Psoas muscle (tissue), 8 donors: Measurements from ENCODE around the gene DGCR2. TPM values are rescaled to one million over a fixed set of nuclear protein-coding genes. Genes with fewer than 3 reads are reported as not detected.
"Not testable (repeated sequence)": the region's sequence is repeated elsewhere in the genome, so short reads cannot be mapped to it uniquely, and the experiment has no call there.

Source experiments
- ATAC-seq, 4 donors: fragments of 200-7000 bp; cut with Tn5 transposase; one replicate each; pipeline ENCODE4 v1.9.1; 2020; ENCODE audit warnings: moderate library complexity in 3 of 4, mild to moderate bottlenecking in 2 of 4
- DNase-seq, 2 donors: peaks; one replicate each; pipeline ENCODE4 v3.0.0-alpha.2; 2020
- H3K27ac ChIP-seq: fragments of 200-600 bp; one replicate; pipeline ENCODE4 v1.8.0; 2022
- H3K27me3 ChIP-seq, 3 donors: fragments of 200-600 bp in 1 of 3; one replicate each; pipeline versions ENCODE4 v1.6.1 to v1.8.0; 2013 to 2022; ENCODE audit warnings: low read length in 2 of 3, mild to moderate bottlenecking in 2 of 3, moderate library complexity in 1 of 3; ENCODE audit not compliant: insufficient read depth in 3 of 3
- H3K36me3 ChIP-seq, 2 donors: fragments of 200-600 bp in 1 of 2; one replicate each; pipeline versions ENCODE4 v1.6.1 to v1.8.0; 2013 to 2022; ENCODE audit warnings: low read depth in 1 of 2, mild to moderate bottlenecking in 1 of 2, moderate library complexity in 1 of 2; ENCODE audit not compliant: insufficient read depth in 1 of 2
- H3K4me1 ChIP-seq: fragments of 200-600 bp; one replicate; pipeline ENCODE4 v1.8.0; 2022
- H3K4me3 ChIP-seq: fragments of 200-600 bp; one replicate; pipeline ENCODE4 v1.8.0; 2022; ENCODE audit warnings: mild to moderate bottlenecking
- H3K9me3 ChIP-seq: fragments of 200-600 bp; one replicate; pipeline ENCODE4 v1.8.0; 2022
- CTCF ChIP-seq: fragments of 200-600 bp; IDR thresholded peaks from one replicate; pipeline ENCODE4 v1.8.0; 2022; ENCODE audit warnings: antibody characterized with exemption
- WGBS, 3 donors: extraction: QIAGEN DNeasy Blood & Tissue Kit; methylation state at CpG; one replicate each; pipeline versions ENCODE4 v1.1.6 to v1.1.7; 2013; 5-methylcytosine and 5-hydroxymethylcytosine counted together
- intact Hi-C, 2 donors: fragments of 100-400 bp; cut with DNase I; formaldehyde crosslinking; loops; one replicate each; pipeline versions ENCODE4 v1.11.0 to v1.14.2; 2022
- polyA plus RNA-seq, 3 donors: library from polyadenylated mRNA; stranded (reverse); fragments of 200-250 nt; gene quantifications; one replicate each; pipeline ENCODE4 v1.2.3, GENCODE V29; 2013
- total RNA-seq, 4 donors: library from RNA; stranded (reverse); fragmentation: NEBNext Ultra II Directional in 2 of 4; extraction: Animal tissue kit (Norgen Biotek cat#: 25700) in 2 of 4; gene quantifications; one replicate each; pipeline versions ENCODE4 v1.2.1 to v1.2.4, GENCODE V29; 2021 to 2023
- donor health status: healthy with polysubstance abuse.
- donor health status: DM: no; HTN: no; CAD: no; lungs with moderate emphysema.
- donor health status: Bipolar disorder and iron deficiency.
- donor health status: healthy.
- donor health status: DM: yes; HTN: yes; CAD: no.
- donor health status: DM: no; HTN: no; CAD: no.
- donor health status: DM: no; HTN: no; CAD: no.
- donor health status: DM: yes; HTN: yes; CAD: no.

Gene DGCR2
- total and polyA plus RNA-seq, 7 donors: 13.1 to 27.6 (median 24.5) TPM

- intact Hi-C loops: no loop called here
- no peak for TF ChIP-seq CTCF
- DNase-seq (no peak), ATAC-seq (no peak)
- Histone ChIP-seq H3K9me3 (no peaks in the 10 kb centered on the region), H3K4me1 (no peaks in the 10 kb centered on the region), H3K27me3 (peaks cover 0 to 5% (median 2%) of the 10 kb centered on the region in 3 donors), H3K4me3 (no peak overlapping the region), H3K36me3 (no peaks in the 10 kb centered on the region), H3K27ac (no peak overlapping the region)
Observed at GRCh38 chr22:19003508-19003907, 118.7 kb downstream of the DGCR2 start.

- no peak for TF ChIP-seq CTCF
- H3K36me3 ChIP-seq: no peaks in the 10 kb centered on the region
- no peak overlapping the region for H3K27ac ChIP-seq
- H3K27me3 ChIP-seq: peaks cover 0 to 8% (median 2%) of the 10 kb centered on the region in 3 donors
- no peak for ATAC-seq
- H3K4me3 ChIP-seq: no peak overlapping the region
- 29 to 37% (median 30%) methylated on average over 5 of the region's 5 CpGs for WGBS, 3 donors
- DNase-seq: no peak
- H3K9me3 ChIP-seq: no peaks in the 10 kb centered on the region
- intact Hi-C loops: no loop called here
- H3K4me1 ChIP-seq: no peaks in the 10 kb centered on the region
Observed at GRCh38 chr22:19002684-19003038, 119.6 kb downstream of the DGCR2 start.

- DNase-seq (no peak), ATAC-seq (no peak)
- TF ChIP-seq CTCF: no peak
- no peaks in the 10 kb centered on the region for H3K36me3 ChIP-seq
- H3K4me3 ChIP-seq: no peak overlapping the region
- H3K27ac ChIP-seq: no peak overlapping the region
- no peaks in the 10 kb centered on the region for H3K4me1 ChIP-seq
- no peaks in the 10 kb centered on the region for H3K9me3 ChIP-seq
- intact Hi-C loops: no loop called here
- H3K27me3 ChIP-seq: peaks cover 0 to 21% (median 2%) of the 10 kb centered on the region in 3 donors
- 79 to 88% (median 82%) methylated on average over 2 of the region's 2 CpGs for WGBS, 3 donors
Observed at GRCh38 chr22:19001204-19001603, 121.0 kb downstream of the DGCR2 start.

- H3K27ac ChIP-seq, H3K4me1 ChIP-seq, intact Hi-C loops, DNase-seq, H3K36me3 ChIP-seq, H3K9me3 ChIP-seq, ATAC-seq, H3K4me3 ChIP-seq: not testable (repeated sequence)
- peaks cover 0 to 21% (median 2%) of the 10 kb centered on the region in 3 donors for H3K27me3 ChIP-seq
- WGBS, 3 donors: 92 to 95% (median 93%) methylated on average over 2 of the region's 2 CpGs
Observed at GRCh38 chr22:19000106-19000505, 122.1 kb downstream of the DGCR2 start.

GRCh38 chr22:18999416-18999815 lies 122.8 kb downstream of the DGCR2 start:
- no peaks in the 10 kb centered on the region for H3K9me3 ChIP-seq
- H3K4me3 ChIP-seq: no peak overlapping the region
- 72 to 79% (median 79%) methylated on average over 6 of the region's 6 CpGs for WGBS, 3 donors
- no peaks in the 10 kb centered on the region for H3K36me3 ChIP-seq
- intact Hi-C loops: no loop called here
- ATAC-seq: no peak
- peaks cover 0 to 26% (median 2%) of the 10 kb centered on the region in 3 donors for H3K27me3 ChIP-seq
- no peak overlapping the region for H3K27ac ChIP-seq
- DNase-seq: no peak
- no peak for TF ChIP-seq CTCF
- H3K4me1 ChIP-seq: no peaks in the 10 kb centered on the region
